EL (cell line): Measurements from ENCODE around the gene ZNF214.

ENCODE experiments used
- DNase-seq: peaks from one replicate; pipeline ENCODE4 v3.0.0-alpha.2; 2016

The ZNF214 gene

GRCh38 chr11:7020183-7020917 lies at the start of gene ZNF214, which contains the start of gene NLRP14:
TSS of gene ZNF214 (minus strand) at chr11:7020346. CDS start at chr11:7002835, 17,511 bp downstream.
TSS of gene NLRP14 (plus strand) at chr11:7020479. CDS start at chr11:7038587, 18,108 bp downstream.
- peak; percentile 96 for DNase-seq

GRCh38 chr11:7062534-7062933 lies 42.4 kb upstream of the ZNF214 start:
- DNase-seq: no peak

DNA sequence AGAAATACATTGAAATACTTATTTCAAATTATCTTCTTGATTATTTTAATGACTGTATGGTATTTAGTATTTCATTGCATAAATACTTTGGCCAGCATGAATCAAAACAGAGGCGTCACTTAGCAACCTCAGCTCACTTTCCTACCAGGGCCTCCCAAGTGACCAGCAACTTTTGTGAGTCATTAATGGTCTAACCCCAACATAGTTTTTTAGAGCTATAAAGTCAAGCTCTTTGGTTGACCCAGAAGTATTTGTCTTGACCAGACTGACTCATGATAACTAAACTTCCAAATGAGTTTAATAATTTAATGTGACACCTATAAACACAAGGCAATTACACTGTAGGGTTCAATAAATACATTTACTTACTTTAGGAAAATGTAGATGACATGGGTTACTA lies 40.7 kb upstream of the ZNF214 start:
- peak; percentile 68 for DNase-seq

DNA sequence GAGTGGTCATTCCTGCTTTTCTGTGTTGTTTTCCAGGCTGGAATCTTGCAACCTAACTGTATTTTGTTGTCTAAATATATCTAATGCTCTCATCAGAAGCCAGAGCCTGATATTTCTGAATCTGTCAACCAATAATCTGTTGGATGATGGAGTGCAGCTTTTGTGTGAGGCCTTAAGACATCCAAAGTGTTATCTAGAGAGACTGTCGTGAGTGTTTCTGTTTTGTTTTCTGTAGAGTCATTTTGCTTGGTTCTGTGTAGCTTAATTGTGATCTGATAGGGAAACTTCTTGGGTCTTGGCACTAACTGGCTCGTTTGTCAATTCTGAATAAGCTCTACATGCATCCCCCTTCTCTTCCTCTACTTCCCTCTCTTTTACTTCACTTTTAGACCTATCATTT lies 37.5 kb upstream of the ZNF214 start:
- no peak for DNase-seq

DNA sequence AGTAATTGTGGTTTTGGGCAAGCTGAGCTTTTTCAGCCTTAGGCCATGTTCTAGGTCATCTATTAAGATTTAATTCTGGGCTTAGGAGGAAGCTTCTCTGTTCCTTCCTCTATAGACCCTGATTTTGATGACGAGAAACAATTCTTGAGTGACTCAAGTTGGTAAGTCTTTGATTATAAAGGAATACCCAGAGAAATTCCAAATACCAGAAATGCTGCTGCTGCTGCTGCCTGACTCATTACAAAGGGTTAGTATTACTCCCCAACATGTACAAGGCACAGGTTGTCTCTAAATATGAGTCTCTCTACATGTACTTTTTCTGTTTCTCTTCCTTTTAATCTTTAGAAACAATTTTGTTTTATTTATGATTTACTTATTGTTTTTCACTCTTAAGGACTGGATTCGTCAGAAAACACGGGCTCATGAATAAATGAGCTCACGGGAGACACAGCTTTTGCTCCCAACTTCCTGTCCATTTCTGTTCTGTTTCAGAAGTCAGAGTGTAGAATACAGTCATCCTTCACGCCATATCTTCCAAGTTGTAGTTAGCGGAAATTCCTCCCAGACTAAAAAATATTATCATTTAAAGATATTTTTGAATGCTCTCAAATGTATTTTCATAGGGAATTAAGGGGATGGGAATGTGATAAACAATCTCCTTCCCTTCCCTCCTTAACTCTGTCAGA lies 36.8 kb upstream of the ZNF214 start:
- no peak for DNase-seq

DNA sequence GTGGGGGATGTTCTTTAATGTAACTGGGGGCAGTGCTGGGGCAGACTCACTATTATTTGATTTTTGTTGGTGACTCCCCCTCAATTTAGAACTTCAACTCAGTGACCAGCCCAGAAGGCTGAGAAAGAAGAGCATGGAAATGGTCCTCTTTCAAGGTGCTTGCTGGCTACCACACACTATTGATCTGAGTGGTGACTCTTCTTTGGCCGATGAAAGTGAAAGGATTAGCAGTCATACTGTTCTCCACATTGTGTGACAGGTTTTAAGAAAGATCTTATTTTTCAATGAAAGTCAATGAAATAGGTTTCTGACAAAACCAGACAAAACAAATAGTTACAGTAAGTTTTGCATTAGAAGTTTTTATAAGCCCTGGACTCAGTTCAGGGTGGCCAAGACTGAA lies 30.0 kb upstream of the ZNF214 start:
- DNase-seq: no peak

- DNase-seq: peak; percentile 46
Measured at GRCh38 chr11:7046474-7047175, 26.5 kb upstream of the ZNF214 start.

- no peak for DNase-seq
Measured at GRCh38 chr11:7034019-7034418, 13.9 kb upstream of the ZNF214 start.

GRCh38 chr11:7032692-7033091 lies 12.5 kb upstream of the ZNF214 start:
- DNase-seq: no peak

DNA sequence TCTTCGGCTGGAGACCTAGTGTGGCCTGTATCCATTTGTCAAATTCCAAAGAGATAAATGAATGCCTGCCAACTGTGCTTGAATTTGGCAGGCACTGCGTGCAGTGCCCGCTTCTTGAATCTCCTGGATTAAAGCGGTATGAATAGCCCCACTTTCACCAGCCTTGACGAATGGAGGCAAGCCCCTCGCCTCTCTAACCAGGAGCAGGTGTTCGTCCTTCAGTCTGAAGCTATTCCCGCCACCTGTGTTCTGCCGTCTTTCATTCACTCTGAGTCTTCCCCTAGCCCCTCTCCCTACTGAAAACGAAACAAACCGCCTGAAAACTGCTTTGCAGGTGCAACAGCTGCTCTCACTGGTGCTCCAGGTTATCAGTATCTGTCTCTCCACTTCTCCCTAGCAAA lies 11.3 kb upstream of the ZNF214 start:
- DNase-seq: no peak

DNA sequence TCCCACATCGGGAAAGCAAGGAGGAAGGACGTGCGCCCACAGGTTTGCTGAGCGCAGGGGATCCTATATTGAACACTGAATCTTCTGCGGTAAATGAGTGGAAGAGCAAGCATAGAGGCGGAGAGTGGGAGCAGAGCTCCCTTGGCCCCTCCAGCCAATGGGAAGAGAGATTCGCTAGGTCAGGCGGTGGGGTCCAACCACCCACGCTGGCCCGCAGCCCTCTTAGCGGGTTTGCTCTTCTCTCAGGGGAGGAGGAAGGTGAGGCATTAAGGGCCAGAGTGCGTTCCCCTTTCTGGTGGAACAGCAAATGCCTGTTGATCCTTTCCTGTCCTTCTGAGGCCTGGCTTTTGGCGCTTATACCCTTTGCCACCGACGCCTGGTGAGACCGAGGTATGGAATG lies 10.7 kb upstream of the ZNF214 start:
- no peak for DNase-seq

- no peak for DNase-seq
Measured at GRCh38 chr11:7028141-7028540, 8.0 kb upstream of the ZNF214 start.

- no peak for DNase-seq
Measured at GRCh38 chr11:7021318-7021717, 1.2 kb upstream of the ZNF214 start.

GRCh38 chr11:7019500-7020182 lies 505 bp downstream of the ZNF214 start:
- peak; percentile 44 for DNase-seq

DNA sequence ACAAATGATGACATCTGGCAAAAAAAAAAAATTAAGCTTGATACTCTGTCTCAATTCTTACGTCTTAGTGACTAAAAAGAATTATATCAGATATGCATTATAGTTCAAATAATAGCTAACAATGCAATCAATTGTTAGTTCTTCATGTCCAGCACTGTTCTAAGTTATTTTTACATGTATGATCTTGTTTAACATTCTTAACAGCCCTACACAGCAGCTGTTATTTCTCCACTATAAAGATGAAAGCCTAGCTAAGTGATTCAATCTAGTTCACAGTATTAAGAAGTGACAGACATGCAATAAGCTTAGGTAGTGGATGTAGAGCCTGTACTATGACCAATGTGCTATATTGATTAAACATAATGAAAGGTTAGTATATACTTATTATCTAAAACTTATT lies 4.1 kb downstream of the ZNF214 start:
- DNase-seq: no peak

DNA sequence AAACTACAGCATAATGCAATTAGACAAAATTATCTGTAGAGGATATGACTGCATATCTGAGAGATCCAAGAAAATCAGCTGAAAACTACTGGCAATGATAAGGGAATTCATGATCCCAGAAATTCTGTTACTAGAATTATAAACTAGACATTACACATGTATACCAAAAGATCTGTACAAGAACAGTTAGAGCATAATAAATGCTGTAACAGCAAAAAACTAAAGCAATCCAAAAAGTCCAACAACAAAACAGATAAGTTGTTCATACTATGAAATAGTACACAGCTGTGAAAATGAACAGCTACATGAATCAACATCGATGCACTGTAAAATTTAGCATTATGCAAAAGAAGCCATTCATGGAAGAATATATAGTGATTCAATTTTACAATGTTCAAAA lies 6.0 kb downstream of the ZNF214 start:
- DNase-seq: no peak

DNA sequence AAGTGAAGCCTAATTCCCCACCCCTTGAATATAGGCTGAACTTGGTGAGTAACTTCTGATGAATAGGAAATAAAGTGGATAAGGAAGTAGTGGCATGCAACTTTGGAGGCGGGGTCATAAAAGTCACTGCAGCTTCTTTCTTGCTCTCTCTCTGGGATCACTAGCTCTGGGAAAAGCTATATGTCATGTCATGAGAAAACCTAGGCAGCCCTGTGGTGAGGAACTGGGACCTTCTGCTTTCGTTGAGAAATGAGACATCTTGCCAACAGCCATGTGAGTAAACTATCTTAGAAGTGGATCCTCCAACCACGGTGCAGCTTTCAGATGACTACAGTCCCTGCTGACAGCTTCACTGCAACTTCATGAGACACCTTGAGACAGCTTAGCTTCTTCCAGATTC lies 15.7 kb downstream of the ZNF214 start:
- peak; percentile 74 for DNase-seq

DNA sequence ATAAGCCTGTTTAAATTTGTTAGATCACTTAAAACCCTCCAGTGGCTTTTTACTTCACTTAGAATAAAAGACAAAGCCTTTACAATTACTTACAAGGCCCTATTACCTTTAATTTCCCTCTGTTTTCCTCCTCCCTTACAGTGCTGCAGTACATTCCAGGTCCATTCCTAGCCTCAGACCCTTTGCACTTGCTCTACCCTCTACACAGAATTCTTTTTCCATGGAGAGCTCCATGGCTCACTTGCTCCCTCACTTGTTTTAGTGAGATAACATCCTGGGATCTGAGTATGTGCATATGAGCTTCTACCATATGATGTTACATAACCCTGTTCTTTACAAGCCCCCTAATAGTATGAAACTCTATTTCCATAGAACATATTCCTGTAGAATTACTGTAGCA lies 24.4 kb downstream of the ZNF214 start:
- DNase-seq: no peak

DNA sequence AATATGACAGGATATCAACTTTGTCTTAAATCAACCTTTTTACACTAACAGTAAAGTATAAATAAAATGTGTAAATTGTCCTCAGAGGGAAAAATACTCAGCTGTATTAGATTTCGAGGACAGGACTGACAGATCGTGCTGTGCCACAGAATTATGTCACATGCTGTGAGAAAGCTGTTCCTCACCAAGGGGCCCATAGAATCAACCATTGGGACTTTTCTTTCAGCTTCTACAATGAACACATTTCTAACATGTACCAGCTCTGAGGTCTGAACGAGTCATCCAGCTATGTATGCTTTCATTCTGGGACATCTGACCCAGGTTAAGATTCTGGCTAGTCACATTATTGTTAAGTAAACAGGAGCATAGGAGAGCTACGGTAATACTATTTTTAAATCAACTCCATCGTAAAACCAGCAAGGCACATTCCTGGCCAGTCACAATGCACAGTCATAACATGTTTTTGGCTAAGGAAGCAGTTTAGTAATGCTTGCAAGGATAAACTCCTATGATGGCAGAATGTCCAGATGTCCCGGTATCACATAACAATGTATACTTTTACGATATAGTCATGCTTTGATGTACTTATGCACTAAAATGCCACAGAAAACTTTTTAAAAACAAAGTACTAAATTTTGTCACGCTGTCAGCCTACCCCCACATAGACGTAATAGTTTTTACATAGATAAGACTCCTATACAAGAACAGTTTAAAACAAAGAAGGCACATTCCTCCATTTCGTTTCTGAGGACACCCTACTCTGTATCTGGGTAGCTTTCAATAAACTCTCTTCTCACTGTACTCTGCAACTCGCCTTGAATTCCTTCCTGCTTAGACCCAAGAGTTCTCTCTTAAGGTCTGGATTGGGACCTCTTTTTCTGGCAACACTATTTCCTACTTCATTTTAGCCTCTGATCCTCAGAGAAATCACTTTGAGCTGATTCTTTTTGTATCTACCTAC lies 27.4 kb downstream of the ZNF214 start:
- peak; percentile 84 for DNase-seq

- DNase-seq: peak; percentile 12
Measured at GRCh38 chr11:6992026-6992425, 28.1 kb downstream of the ZNF214 start.

DNA sequence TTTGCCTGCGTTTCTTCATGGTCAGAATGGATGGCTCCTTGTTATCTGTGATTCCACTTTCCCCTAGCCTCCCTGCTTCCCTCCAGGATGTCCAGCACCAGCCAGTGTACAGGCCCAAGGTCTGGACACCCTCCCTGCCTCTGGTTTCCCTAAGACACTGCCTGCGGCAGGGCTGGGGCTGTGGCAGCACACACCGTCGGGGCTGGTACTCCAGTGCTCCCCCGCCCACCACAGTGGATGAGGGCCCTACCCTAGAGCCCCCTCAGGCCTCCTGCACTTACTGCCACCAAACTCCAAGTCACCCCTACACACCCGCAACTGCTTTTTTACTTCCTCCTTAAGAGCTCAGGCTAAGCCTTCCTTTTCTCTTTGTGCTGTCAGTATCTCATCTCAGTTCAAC lies 28.9 kb downstream of the ZNF214 start:
- no peak for DNase-seq

DNA sequence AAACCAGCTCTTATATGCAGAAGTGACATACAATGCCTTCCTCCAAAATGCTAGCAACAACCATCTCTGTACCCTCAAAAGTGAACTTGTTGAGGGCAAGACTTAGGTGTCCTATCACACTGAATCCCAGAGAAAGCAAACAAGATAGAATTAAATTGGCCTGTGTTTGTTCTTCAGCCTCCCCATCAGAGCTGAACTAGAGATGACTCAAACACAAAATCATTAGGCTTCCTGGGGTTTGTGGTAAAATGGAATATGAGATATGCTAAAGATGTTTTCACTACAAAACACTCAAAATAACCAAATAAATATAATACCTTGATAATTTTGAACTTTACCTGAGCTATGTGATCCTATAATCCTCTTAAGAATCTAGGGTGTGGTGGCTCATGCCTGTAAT lies 31.6 kb downstream of the ZNF214 start:
- DNase-seq: peak; percentile 13
